Measurements from ENCODE around the gene LBR.

LBR gene

DNA sequence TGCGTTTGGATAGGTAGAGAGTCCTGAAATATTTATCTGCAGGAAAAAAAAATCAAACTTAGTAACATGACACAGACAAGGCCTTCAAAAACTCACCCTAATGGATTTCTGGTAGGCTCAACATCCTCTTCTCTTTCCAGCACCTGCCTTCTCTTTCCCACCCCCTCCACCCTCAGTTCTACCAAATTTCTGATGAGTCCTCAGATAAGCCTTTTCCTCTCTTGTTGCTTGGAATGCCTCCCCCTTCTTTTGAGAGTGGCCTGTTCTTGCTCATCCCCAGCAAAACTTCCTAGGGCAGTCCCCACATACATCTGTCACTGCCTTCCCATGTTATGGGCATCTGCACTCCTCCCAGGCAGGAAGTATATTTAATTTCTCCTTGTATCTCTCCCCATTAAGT, 7.6 kb upstream of the LBR start:
- DNase-seq = no peak
- Histone ChIP-seq H3K23ac (ENCODE audit: low read length) (no peak overlapping the region), H3K4ac (ENCODE audit: low read depth, low read length) (no peak overlapping the region), H2BK5ac (ENCODE audit: low read depth, low read length, poor library complexity) (no peak overlapping the region), H3K79me2 (ENCODE audit: control insufficient read depth, insufficient read depth, low read length, poor library complexity) (no peaks in the 10 kb centered on the region), H3K36me3 (ENCODE audit: control insufficient read depth in 1 of 2, insufficient read depth in 2 of 2, low read length in 2 of 2) (no peaks in the 10 kb centered on the region), H2AK5ac (ENCODE audit: low read length) (no peak overlapping the region), H3K4me3 (ENCODE audit: low read depth, low read length) (no peak overlapping the region), H2AFZ (ENCODE audit: insufficient read depth, low read length, poor library complexity) (no peak overlapping the region), H3K4me2 (ENCODE audit: low read length) (no peak overlapping the region), H3K79me1 (ENCODE audit: low read length) (no peaks in the 10 kb centered on the region), H3K9me3 (ENCODE audit: insufficient read depth, low read depth, low read length) (peaks cover 9% of the 10 kb centered on the region), H4K8ac (ENCODE audit: low read depth, low read length) (no peak overlapping the region), H3K9ac (ENCODE audit: low read length) (no peak overlapping the region), H4K12ac (ENCODE audit: low read depth, low read length) (no peak overlapping the region), H2BK120ac (ENCODE audit: insufficient read depth, low read length, poor library complexity) (no peak overlapping the region), H2BK12ac (ENCODE audit: low read length) (no peak overlapping the region), H3K14ac (ENCODE audit: low read length) (no peak overlapping the region), H3K18ac (ENCODE audit: low read length) (no peak overlapping the region), H3K27ac (ENCODE audit: low read depth, low read length) (no peak overlapping the region), H4K91ac (ENCODE audit: low read depth, low read length) (no peak overlapping the region), H3K4me1 (ENCODE audit: control insufficient read depth in 1 of 2, insufficient read depth in 2 of 2, low read length in 2 of 2) (no peaks in the 10 kb centered on the region), H3K27me3 (ENCODE audit: insufficient read depth, low read length) (no peaks in the 10 kb centered on the region)
- WGBS (ENCODE audit: extremely low coverage, insufficient coverage, insufficient read length) = no CpG with 5 or more reads among the region's 1 CpG

DNA sequence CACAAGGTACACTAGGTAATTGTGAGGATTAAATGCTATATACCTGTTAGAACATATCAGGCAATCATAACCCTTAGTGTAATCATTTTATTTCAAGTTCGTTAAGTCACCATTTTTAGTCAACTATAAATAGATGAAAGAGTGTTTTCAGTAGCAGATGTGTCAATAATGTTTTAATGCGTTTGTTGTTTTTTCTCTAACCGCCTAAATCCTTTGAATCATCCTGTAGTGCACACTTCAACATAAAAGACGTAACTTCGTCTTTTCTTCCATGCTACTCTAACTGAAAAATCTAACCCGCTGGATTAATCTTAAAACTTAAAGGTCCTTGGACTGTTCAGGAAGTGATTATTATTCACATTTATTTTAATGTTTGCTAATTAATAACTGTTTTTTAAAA, 7.2 kb upstream of the LBR start:
- Histone ChIP-seq H4K91ac (ENCODE audit: low read depth, low read length) (no peak overlapping the region), H3K4ac (ENCODE audit: low read depth, low read length) (no peak overlapping the region), H3K18ac (ENCODE audit: low read length) (no peak overlapping the region), H3K9me3 (ENCODE audit: insufficient read depth, low read depth, low read length) (peaks cover 9% of the 10 kb centered on the region), H3K4me3 (ENCODE audit: low read depth, low read length) (no peak overlapping the region), H3K23ac (ENCODE audit: low read length) (no peak overlapping the region), H3K9ac (ENCODE audit: low read length) (no peak overlapping the region), H2AK5ac (ENCODE audit: low read length) (no peak overlapping the region), H3K4me2 (ENCODE audit: low read length) (no peak overlapping the region), H2AFZ (ENCODE audit: insufficient read depth, low read length, poor library complexity) (no peak overlapping the region), H3K79me2 (ENCODE audit: control insufficient read depth, insufficient read depth, low read length, poor library complexity) (no peaks in the 10 kb centered on the region), H2BK5ac (ENCODE audit: low read depth, low read length, poor library complexity) (no peak overlapping the region), H4K12ac (ENCODE audit: low read depth, low read length) (no peak overlapping the region), H3K27ac (ENCODE audit: low read depth, low read length) (no peak overlapping the region), H2BK12ac (ENCODE audit: low read length) (no peak overlapping the region), H2BK120ac (ENCODE audit: insufficient read depth, low read length, poor library complexity) (no peak overlapping the region), H4K8ac (ENCODE audit: low read depth, low read length) (no peak overlapping the region), H3K79me1 (ENCODE audit: low read length) (no peaks in the 10 kb centered on the region), H3K36me3 (ENCODE audit: control insufficient read depth in 1 of 2, insufficient read depth in 2 of 2, low read length in 2 of 2) (no peaks in the 10 kb centered on the region), H3K4me1 (ENCODE audit: control insufficient read depth in 1 of 2, insufficient read depth in 2 of 2, low read length in 2 of 2) (no peaks in the 10 kb centered on the region), H3K14ac (ENCODE audit: low read length) (no peak overlapping the region), H3K27me3 (ENCODE audit: insufficient read depth, low read length) (no peaks in the 10 kb centered on the region)
- DNase-seq = no peak
- WGBS (ENCODE audit: extremely low coverage, insufficient coverage, insufficient read length) = no CpG with 5 or more reads among the region's 6 CpGs

DNA sequence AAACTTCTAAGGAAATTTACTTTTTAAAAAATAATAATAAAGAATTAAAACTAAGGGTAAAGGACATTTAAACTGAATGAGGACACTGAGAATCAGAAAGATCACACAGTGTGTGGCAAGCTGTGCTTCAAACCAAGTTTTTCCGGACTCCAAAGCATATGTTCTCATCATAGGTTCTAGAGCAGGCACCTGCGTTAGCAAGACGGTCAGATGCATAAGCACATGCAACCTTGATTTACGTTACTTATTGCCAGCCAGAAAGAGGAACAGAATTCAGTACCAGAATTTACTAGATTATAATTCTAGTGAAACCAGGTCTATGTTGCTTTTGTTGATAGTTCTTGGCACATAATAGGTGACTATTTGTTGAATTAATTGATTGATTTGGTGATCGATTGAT, 6.2 kb upstream of the LBR start:
- Histone ChIP-seq H2BK5ac (ENCODE audit: low read depth, low read length, poor library complexity) (no peak overlapping the region), H4K8ac (ENCODE audit: low read depth, low read length) (no peak overlapping the region), H2AFZ (ENCODE audit: insufficient read depth, low read length, poor library complexity) (no peak overlapping the region), H3K79me1 (ENCODE audit: low read length) (no peaks in the 10 kb centered on the region), H3K27ac (ENCODE audit: low read depth, low read length) (no peak overlapping the region), H3K18ac (ENCODE audit: low read length) (no peak overlapping the region), H2BK120ac (ENCODE audit: insufficient read depth, low read length, poor library complexity) (no peak overlapping the region), H2AK5ac (ENCODE audit: low read length) (no peak overlapping the region), H3K36me3 (ENCODE audit: control insufficient read depth in 1 of 2, insufficient read depth in 2 of 2, low read length in 2 of 2) (no peaks in the 10 kb centered on the region), H3K9ac (ENCODE audit: low read length) (no peak overlapping the region), H3K23ac (ENCODE audit: low read length) (no peak overlapping the region), H4K12ac (ENCODE audit: low read depth, low read length) (no peak overlapping the region), H3K4me2 (ENCODE audit: low read length) (no peak overlapping the region), H3K4ac (ENCODE audit: low read depth, low read length) (no peak overlapping the region), H3K4me1 (ENCODE audit: control insufficient read depth in 1 of 2, insufficient read depth in 2 of 2, low read length in 2 of 2) (no peaks in the 10 kb centered on the region), H3K4me3 (ENCODE audit: low read depth, low read length) (no peak overlapping the region), H2BK12ac (ENCODE audit: low read length) (no peak overlapping the region), H3K9me3 (ENCODE audit: insufficient read depth, low read depth, low read length) (peaks cover 9% of the 10 kb centered on the region), H3K79me2 (ENCODE audit: control insufficient read depth, insufficient read depth, low read length, poor library complexity) (no peaks in the 10 kb centered on the region), H3K14ac (ENCODE audit: low read length) (no peak overlapping the region), H3K27me3 (ENCODE audit: insufficient read depth, low read length) (no peaks in the 10 kb centered on the region), H4K91ac (ENCODE audit: low read depth, low read length) (no peak overlapping the region)
- WGBS (ENCODE audit: extremely low coverage, insufficient coverage, insufficient read length) = 100% methylated on average over 1 of the region's 5 CpGs
- DNase-seq = no peak

DNA sequence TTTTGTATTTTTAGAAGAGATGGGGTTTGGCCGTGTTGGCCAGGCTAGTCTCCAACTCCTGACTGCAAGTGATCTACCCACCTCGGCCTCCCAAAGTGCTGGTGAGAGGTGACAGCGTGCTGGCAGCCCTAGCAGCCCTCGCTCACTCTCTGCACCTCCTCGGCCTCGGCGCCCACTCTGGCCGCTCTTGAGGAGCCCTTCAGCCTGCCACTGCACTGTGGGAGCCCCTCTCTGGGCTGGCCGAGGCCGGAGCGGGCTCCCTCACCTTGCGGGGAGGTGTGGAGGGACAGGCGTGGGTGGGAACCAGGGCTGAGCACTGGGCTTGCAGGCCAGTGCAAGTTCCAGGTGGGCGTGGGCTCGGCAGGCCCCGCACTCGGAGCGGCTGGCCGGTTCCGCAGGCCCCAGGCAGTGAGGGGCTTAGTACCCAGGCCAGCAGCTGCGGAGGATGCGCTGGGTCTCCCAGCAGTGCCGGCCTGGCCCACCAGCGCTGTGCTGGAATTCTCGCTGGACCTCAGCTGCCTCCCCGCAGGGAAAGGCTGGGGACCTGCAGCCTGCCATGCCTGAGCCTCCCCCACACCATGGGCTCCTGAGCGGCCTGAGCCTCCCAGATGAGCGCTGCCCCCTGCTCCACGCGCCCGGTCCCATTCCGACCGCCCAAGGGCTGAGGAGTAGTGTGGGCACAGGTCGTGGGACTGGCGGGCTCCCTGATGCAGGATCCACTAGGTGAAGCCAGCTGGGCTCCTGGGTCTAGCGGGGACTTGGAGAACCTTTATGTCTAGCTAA, 3.4 kb upstream of the LBR start:
- peaks cover 7% of the 10 kb centered on the region in 2 experiments for H3K4me1 ChIP-seq (ENCODE audit: control insufficient read depth in 1 of 2, insufficient read depth in 2 of 2, low read length in 2 of 2)
- H3K79me2 ChIP-seq (ENCODE audit: control insufficient read depth, insufficient read depth, low read length, poor library complexity) = peaks cover 14% of the 10 kb centered on the region
- no peak overlapping the region for H4K91ac ChIP-seq (ENCODE audit: low read depth, low read length)
- no peak overlapping the region for H2BK5ac ChIP-seq (ENCODE audit: low read depth, low read length, poor library complexity)
- H3K9ac ChIP-seq (ENCODE audit: low read length) = no peak overlapping the region
- no peaks in the 10 kb centered on the region for H3K36me3 ChIP-seq (ENCODE audit: control insufficient read depth in 1 of 2, insufficient read depth in 2 of 2, low read length in 2 of 2)
- H3K9me3 ChIP-seq (ENCODE audit: insufficient read depth, low read depth, low read length) = peaks cover 9% of the 10 kb centered on the region
- H2AK5ac ChIP-seq (ENCODE audit: low read length) = no peak overlapping the region
- H2BK120ac ChIP-seq (ENCODE audit: insufficient read depth, low read length, poor library complexity) = no peak overlapping the region
- no peaks in the 10 kb centered on the region for H3K27me3 ChIP-seq (ENCODE audit: insufficient read depth, low read length)
- H3K23ac ChIP-seq (ENCODE audit: low read length) = no peak overlapping the region
- WGBS (ENCODE audit: extremely low coverage, insufficient coverage, insufficient read length) = no CpG with 5 or more reads among the region's 36 CpGs
- H2AFZ ChIP-seq (ENCODE audit: insufficient read depth, low read length, poor library complexity) = no peak overlapping the region
- no peak overlapping the region for H4K8ac ChIP-seq (ENCODE audit: low read depth, low read length)
- H4K12ac ChIP-seq (ENCODE audit: low read depth, low read length) = no peak overlapping the region
- DNase-seq = no peak
- H3K4me3 ChIP-seq (ENCODE audit: low read depth, low read length) = peak overlapping the region; percentile 5
- H2BK12ac ChIP-seq (ENCODE audit: low read length) = no peak overlapping the region
- H3K79me1 ChIP-seq (ENCODE audit: low read length) = peaks cover 16% of the 10 kb centered on the region
- H3K18ac ChIP-seq (ENCODE audit: low read length) = no peak overlapping the region
- no peak overlapping the region for H3K4ac ChIP-seq (ENCODE audit: low read depth, low read length)
- no peak overlapping the region for H3K27ac ChIP-seq (ENCODE audit: low read depth, low read length)
- no peak overlapping the region for H3K4me2 ChIP-seq (ENCODE audit: low read length)
- H3K14ac ChIP-seq (ENCODE audit: low read length) = no peak overlapping the region

All from trophoblast cell (in vitro differentiated cells and primary cell).